ENCODE results near the gene ECI1.
"Not testable (repeated sequence)": the region's sequence is repeated elsewhere in the genome, so short reads cannot be mapped to it uniquely, and the experiment has no call there.

The ECI1 gene

GRCh38 chr16:2210386-2211365 lies 40.7 kb downstream of the ECI1 start, which contains the start of gene BRICD5:
BRICD5 (minus strand) TSS chr16:2210863; CDS start chr16:2210833, 30 bp downstream.
- DNase-seq (ENCODE audit: low read depth) = no peak

DNA sequence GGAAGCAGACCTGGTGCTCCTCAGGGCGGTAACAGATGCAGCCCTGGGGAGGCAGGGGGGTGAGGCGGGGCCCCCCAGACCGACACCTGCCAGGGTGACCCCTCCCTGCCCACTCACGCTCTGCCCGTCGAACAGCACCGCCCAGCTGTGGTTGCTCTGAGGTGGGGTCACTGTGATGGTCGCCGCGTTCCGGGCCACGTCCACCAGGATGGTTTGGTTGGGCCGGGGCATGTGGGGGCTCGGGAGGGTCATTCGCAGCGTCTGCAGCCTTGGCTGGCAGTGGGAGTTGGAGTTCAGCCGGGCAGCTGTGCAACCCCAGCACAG lies 41.4 kb downstream of the ECI1 start:
- DNase-seq (ENCODE audit: low read depth) = no peak

DNA sequence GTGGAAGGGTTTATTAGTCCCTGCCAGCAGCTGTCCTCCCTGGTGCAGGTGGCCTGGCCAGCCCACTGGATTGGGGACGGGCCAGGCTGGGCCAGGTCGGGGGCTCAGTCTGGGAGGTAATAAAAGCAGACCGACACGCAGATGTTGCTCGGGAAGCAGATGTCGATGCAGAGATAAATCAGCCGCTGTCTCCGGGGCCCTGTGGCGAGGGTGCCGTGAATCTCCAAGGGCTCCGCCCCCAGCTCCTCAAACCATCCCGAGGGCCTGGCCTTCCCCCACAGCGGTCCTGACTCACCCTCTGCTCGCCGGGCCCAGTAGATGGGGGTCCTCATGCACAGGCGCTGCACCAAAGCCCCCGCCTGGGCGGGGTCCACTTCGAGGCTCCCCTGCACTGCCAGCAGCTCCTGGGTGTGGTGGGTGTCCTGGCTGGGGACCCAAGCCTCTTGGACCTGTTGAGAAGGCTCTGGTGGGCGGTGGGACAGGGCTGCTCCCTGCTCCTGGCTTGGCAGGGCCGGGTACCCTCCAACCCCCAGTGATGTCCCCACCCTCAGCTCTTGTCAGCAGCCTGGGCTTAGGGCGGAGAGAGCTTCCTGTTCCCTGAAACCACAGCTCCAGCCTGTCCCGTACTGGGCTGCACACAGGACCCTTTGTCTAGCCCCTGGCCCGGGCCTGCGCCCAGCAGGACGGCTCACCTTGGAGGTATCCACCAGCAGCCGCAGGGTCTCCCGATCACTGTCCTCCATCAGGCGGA lies 42.0 kb downstream of the ECI1 start:
- DNase-seq (ENCODE audit: low read depth) = no peak

DNA sequence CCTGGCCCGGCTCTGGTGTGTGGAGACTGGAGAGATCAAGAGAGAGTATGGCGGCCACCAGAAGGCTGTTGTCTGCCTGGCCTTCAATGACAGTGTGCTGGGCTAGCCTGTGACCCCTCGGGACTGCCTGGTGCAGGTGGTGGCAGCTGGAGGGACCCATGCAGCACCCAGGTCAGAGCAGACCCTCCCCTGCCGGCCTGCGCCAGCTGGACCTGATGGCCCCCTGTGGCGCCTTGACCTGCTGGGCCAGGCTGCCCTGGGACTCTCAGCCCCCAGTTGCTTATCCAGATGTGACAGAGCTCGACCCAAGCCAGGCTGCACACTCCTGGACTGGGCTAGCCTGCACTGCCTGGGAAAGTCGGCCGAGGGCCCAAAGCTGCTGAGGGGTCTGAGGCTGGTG lies 42.6 kb downstream of the ECI1 start:
- DNase-seq (ENCODE audit: low read depth) = no peak

- DNase-seq (ENCODE audit: low read depth) = no peak
Measured at GRCh38 chr16:2208308-2208707, 43.1 kb downstream of the ECI1 start.

DNA sequence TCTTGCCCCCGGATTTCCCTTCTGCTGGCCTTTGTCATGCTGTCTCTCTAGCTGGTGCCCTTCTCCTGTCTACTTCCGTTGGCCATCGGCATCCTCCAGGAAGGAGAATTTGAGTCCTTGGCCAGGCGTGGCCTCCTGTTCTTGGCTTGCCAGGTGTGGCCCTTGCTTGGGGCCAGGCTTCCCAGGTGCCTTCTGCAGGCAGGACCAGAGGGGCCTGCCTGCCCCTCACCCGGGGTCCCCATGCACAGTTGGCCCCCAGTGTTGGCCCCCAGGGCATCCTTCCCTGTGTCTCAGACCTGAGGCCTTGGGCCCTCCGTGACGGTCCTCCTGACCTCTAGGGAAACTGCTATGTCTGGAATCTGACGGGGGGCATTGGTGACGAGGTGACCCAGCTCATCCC lies 43.5 kb downstream of the ECI1 start:
- DNase-seq (ENCODE audit: low read depth) = no peak

DNA sequence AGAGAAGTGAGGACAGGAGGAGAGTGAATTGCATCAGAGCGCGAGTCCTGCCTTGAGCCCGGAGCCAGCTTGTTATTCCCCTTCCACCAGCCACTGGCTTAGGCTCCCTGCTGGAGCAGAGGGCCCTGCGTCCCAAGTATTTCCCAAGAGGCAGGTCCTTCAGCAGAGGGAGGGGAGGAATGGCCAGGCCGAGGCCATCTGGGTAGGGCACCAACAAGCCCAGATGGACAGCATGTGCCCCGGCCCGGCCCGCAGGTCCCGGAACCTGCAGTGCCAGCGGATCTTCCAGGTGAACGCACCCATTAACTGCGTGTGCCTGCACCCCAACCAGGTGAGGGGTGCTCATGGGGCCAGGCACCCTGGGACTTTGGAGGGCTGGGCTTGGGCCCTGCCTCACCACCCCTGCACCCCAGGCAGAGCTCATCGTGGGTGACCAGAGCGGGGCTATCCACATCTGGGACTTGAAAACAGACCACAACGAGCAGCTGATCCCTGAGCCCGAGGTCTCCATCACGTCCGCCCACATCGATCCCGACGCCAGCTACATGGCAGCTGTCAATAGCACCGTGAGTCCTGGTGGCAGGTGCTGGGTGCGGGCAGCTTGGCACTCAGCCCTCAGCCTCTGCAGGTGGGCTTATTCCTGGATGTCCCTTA lies 44.5 kb downstream of the ECI1 start:
- DNase-seq (ENCODE audit: low read depth) = no peak

DNA sequence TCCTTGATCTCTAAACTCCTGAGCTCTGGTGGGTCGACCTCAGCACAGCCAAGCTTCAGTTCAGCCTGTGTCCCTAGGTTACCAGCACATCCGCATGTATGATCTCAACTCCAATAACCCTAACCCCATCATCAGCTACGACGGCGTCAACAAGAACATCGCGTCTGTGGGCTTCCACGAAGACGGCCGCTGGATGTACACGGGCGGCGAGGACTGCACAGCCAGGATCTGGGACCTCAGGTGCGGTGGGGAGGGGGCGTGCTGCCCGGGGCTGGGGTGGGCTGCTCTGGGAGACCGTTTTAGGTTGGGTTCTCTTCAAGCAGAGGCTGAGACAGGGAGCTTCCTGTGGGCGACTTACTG lies 45.0 kb downstream of the ECI1 start:
- DNase-seq (ENCODE audit: low read depth) = no peak

DNA sequence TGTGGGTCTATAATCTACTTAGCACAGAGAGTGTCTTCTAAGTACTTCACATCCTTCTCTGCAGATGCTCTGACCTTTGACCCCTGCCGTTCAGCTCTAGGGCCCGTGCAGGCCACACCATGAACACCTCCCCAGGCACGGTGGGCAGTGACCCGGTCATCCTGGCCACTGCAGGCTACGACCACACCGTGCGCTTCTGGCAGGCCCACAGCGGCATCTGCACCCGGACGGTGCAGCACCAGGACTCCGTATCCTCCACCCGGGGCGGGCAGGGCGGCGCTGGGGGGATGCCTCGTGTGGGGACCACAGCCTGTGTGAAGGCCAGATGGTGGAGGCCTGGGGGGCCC lies 45.4 kb downstream of the ECI1 start:
- no peak for DNase-seq (ENCODE audit: low read depth)

DNA sequence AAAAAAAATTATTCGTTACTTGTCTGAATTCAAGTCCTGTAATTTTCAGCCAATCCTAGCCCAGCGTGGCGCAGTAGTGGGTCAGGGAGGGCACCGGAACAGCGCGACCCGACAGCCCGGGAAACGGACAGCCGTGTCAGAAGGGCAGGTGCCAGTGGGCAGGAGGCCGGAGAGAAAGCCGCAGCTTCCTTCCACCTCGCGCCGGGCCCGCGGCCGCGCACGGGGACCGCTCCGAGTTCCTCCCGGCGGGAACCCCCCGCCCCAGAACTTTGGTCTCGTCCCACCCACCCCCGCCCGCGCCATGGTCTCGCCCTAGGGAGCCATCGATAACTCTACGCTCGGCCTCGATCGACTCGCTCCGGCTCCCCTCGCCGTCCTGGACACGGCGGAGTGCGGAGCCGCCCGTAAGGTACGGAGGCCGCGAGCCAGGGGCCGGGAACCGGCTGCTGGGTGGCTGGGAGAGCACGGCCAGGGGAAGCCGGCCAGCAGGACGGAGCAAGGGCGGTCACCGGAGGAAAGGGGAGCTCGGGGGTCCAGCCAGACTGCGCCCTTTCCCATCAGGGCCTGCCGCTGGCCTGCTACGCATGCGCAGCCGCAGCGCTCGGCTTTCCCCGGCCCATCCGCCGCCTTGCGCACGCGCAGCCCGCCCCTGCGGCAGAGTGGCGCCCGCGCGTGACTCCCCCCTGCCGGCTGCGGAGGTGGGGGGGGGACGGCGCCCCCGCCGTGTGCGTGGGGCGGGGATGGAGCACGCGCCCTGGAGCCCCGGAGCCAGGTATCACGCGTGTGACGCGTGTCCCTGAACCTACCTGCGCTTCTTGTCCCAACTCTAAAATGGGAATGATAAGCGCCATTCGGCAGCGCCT lies 46.1 kb downstream of the ECI1 start, which contains the start of gene MLST8:
Gene MLST8 (plus strand): TSS at position 351 of the 863 bp plus-strand sequence. CDS start 632 bp downstream, outside the sequence.
- DNase-seq (ENCODE audit: low read depth) = peak; percentile 43

DNA sequence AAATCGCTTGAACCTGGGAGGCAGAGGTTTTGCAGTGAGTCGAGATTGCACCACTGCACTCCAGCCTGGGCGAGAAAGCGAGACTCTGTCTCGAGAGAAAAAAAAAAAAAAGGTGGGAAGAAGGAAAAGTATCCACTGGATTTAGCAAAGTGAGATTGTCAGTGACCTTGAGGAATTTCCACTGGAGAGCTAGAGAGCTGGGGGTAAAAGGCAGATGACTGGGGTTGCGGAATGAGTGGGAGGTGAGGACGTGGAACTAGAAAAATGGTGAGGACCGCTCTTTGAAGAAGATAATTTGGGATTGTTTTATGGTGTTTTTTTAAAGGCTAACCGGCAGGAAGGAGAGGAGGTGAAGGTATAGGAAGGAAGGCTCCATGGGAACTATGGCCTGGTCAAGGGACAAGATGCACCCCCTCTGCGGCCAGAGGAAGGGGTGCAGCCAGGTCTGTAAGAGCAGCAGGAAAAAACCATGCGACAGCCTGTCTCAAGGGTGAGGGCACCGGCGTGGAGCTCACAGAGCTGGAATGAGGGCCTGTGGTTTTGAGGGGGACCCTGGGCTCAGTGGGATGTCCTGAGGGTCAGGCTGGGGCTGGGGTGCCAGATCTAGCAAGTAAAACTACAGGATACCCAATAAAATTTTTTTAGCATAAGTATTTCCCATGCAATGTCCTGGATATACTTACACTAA lies 46.8 kb downstream of the ECI1 start:
- no peak for DNase-seq (ENCODE audit: low read depth)

- DNase-seq (ENCODE audit: low read depth) = not testable (repeated sequence)
Measured at GRCh38 chr16:2203119-2203688, 48.2 kb downstream of the ECI1 start.

- no peak for DNase-seq (ENCODE audit: low read depth)
Measured at GRCh38 chr16:2200313-2200712, 51.1 kb downstream of the ECI1 start.

DNA sequence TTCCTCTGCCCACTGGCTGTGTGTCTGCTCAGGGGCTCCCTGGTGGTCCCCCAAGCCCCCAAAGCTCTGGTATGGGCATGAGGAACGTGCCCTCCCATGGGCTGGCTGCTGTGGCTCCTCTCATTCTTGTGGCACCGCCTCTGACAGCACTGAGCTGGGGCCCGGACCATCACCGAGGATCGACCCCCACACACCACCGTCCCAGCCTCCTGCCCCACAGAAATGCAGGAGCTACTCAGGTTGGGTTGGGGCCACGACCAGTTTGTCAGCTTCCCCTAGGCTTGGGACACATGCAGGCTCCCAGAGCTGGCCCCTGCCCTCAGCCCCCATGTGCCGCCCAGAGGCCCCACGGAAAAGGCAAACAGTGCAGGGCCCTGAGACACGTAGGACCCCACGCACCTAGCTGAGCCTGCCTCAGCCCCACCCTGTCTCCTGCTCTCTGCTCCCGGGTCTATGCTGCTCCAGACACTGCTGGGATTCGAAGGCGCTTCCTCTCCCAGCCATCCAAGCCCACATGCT lies 51.7 kb downstream of the ECI1 start:
- no peak for DNase-seq (ENCODE audit: low read depth)

DNA sequence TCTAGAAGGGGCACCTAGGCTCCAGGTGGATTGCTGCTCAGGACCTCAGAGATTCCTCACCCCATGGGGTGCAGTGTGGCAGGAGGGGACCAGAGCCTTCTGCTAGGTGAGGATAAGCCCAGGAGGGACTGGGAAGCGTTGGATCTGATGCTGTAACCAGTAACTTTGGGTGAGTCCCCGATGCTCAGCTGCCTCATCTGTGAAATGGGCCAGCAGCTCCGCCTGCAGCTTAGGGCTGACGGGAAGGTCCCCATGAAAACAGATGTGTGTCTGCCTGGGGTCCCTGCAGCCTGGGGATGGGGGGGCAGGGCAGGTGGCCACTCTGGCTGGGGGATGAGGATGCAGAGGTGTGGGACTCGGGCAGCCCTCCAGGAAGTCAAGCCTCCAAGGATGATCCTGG lies 52.3 kb downstream of the ECI1 start:
- no peak for DNase-seq (ENCODE audit: low read depth)

DNA sequence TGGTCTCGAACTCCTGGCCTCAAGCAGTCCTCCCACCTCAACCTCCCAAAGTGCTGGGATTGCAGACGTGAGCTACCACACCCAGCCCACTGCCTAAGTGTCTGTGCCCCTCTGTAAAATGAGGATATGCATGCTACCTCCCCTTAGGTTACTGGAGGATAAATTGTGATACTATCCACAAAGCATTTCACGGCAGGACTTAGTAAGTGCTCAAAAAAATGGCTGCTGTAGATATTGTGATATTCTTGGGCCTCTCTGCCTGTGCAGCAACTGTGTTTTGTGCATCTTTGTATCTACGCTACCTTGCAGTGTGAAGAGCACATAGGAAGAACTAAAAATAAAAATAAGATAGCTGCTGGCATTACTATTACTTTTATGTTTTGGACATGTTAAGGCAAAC lies 53.1 kb downstream of the ECI1 start:
- DNase-seq (ENCODE audit: low read depth) = no peak

GRCh38 chr16:2197765-2198164 lies 53.6 kb downstream of the ECI1 start:
- DNase-seq (ENCODE audit: low read depth) = no peak

DNA sequence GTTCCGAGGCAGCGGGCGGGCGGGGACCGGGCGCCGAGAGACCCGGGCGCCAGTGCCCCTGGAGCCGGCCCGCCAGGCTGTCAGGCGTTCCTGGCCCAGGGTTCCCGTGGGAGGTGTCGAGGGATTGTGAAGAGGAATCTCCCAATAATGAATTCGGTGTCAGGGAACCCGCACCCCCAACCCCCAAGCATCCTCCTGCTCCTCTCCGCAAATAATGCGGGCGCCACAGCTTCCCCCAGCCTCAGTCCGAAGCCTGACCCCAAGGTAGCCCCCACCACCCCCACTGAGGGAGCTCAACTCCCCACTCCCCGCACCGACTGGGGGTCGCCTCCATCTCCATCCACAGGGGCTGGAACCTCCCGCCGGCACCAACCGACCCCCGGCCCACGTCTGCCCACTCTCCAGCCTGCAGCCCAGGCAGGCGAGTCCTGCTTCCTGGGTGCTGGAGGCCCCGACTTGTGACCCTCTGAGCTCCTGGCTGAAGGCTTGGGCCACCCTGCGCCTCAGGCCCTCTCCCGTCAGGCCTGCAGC lies 54.3 kb downstream of the ECI1 start:
- DNase-seq (ENCODE audit: low read depth) = no peak

GRCh38 chr16:2196162-2196980 lies 55.0 kb downstream of the ECI1 start, which contains the start of gene CASKIN1:
CASKIN1 (minus strand) TSS chr16:2196605; CDS start chr16:2196432, 173 bp downstream.
- no peak for DNase-seq (ENCODE audit: low read depth)
